HCEC 1CT (cell line): ENCODE results near the gene LCE5A.
"Not testable (repeated sequence)": the region's sequence is repeated elsewhere in the genome, so short reads cannot be mapped to it uniquely, and the experiment has no call there.

Source experiments
- DNase-seq: peaks from one replicate; pipeline ENCODE4 v3.0.0-alpha.2; 2017

LCE5A gene, protein sequence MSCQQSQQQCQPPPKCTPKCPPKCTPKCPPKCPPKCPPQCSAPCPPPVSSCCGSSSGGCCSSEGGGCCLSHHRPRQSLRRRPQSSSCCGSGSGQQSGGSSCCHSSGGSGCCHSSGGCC

DNA sequence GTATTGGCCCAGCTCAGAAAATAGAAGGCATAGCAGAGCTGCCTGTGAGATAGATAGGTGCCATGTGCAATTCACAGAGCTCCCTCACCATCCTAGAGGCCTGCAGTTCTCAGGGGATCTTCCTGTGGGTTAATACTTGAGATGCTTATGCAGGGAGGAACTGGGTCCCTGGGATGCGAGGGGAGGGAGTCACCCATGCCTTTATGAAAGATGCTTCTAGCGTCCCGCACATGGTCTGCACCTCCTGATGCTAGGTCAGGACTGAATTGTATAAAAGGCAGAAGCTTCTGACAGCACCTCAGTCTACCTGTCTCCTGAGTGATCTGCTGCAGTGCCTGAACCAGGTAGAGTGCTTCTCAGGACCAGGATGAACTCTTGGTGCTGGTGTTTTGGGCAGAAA, at the start of gene LCE5A:
Gene LCE5A (plus strand): TSS at position 301 of the 400 bp plus-strand sequence. CDS start 732 bp downstream, outside the sequence.
- no peak for DNase-seq

- DNase-seq = peak; percentile 67
These were observed 49.1 kb upstream of the LCE5A start for GRCh38 chr1:152461544-152461943.

DNA sequence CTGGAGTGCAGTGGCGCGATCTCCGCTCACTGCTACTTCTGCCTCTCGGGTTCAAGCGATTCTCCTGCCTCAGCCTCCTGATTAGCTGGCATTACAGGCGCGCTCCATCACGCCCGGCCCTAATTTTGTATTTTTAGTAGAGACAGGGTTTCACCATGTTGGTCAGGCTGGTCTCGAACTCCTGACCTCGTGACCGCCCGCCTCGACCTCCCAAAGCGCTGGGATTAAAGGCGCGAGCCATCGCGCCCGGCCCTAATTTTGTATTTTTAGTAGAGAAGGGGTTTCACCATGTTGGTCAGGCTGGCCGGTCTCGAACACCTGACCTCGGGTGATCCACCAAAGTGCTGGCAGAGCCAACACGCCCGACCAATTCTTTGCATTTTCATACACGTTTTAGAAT, 48.0 kb upstream of the LCE5A start:
- DNase-seq = no peak

DNA sequence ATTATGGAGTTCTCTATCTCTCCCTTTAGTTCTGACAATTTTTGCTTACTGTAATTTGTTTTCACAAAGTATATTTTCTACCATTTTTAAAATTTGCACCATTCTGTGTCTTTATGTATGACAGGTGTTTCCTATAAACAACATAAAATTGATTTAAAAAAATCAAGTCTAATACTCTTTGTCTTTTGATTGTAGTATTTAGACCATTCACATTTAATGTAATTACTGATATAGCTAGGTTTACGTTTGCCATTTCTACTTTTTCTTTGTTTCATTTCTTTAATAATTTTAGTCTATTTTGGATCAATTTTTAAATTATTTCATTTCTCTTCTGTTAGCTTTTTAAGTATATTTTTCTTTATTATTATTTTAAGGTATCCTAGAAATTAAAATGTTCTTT, 44.4 kb upstream of the LCE5A start:
- no peak for DNase-seq

DNA sequence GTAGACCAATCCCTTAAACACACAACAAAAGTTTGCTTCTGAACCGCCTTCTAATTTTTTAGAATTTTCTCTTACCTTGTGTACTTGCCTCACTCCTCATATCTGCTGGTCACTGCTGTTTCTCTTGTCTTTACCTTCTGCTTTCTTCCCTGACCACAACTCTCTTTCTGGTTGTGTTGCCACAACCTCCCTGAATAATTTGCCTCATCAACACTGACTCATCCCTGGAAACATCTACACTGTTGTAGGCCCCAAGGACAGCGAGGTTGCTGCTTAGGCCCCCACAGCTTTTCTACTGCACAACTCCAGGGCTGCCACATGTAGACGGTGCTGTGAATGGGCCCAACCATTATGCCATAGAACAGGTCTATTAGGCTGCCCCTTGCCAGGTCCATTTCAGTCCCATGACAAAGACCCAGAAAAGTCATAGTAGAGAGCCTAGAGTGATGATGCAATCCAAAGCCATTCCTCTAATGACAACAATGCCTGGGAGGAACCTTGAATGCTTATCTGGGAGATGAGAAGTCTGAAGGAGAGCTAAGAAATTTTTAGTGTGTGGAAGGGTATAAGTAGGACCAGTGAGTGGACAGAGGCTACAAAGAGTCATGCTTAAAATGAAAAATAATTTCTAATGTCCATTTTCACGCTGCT, 36.6 kb upstream of the LCE5A start:
- DNase-seq = no peak

DNA sequence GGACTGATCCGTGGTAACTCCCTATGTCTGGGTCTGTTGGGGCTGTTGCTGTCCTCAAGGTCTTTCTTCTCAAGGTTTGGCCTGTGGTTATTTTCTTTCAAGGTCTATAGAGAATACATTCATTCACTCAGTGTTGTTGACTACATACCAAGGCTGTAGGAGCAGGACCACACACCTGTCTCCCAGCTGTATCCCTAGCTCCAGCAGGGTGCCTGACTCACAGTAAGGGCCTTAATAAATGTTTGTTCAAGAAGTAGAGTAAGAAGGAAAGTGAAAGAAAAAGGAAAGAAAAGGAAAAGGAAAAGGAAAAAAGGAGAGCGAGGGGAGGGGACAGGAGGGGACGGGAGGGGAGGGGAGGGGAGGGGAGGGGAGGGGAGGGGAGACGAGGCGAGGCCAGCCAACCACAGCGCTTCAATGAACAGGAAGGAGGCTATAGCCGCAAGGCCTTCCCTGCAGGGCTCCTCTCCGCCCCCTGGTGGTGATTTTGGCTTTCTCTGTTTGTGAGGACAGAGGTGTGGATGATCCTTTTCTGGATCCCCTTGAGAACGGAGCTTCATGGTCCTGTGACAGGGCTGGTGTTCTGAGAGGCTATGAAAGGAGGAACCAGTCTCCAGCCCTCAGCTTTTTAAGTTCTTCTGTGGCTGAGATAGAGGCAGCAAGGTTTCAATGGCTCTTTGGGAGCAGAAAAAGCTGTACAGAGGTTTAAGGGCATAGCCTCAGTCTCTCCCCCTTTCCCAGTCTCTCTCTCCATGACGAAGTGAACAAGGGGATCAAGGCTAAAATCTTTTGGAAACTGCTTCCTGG, 30.6 kb upstream of the LCE5A start:
- DNase-seq = no peak

- DNase-seq = no peak
These were observed 28.5 kb upstream of the LCE5A start for GRCh38 chr1:152481869-152482664.

DNA sequence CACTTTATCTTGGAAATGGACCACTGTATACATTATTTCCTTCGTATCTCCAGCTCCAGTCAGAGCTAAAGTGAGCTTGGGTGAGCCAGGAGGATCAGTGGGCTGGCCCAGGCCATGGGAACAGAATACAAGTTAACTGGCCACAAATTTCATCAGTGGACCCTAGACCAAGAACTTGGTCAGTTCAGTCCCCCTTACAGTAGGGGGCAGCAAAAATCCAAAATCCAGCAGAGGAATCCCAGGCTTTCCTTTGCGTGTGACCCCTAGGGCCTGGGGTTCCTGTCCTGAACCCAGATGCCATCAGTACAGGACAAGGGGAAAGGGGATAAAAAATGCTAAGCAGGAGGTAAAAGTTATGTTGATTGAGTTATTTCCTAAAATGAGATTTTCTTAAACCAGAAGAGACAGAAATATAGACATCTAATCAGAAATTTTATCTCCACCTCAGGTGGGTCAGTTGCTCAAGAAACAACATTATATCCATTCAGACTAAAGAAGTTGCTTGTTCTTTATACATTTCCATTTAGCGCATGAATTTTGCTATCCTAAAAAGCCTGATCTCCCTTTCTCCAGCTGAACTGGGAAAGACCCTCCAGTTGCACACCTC, 24.1 kb upstream of the LCE5A start:
- DNase-seq = no peak

GRCh38 chr1:152487871-152488270, 22.7 kb upstream of the LCE5A start:
- DNase-seq = no peak

GRCh38 chr1:152491537-152491936, 19.1 kb upstream of the LCE5A start:
- DNase-seq = not testable (repeated sequence)

DNA sequence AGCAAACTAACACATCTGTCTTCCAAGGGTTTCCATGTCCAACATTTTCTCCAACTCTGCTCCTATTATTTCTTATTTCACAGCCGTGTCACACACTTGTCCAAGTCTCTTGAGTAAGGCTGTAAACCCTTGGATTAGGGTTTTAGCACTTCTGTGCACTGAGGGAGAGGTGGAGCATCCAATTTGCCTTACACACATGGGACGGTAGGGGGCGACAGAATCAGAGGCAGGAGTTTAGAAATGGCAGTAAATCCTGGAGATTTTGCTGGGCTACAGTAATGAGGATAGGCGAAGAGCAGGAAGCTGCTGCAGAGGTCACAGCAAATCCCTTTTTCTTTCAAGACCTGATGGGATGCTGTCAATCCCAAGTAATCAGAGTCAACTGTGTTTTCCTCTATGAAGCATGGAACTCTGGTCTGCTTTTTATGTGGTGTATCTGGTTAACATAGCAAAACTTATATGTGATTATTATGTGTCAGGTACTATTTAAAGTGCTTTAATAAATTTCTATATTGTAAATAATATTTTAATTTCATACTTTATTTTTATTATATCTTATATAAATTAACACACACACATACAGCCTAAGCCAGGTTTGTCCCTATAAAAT, 15.4 kb upstream of the LCE5A start:
- peak; percentile 32 for DNase-seq

GRCh38 chr1:152497273-152497672, 13.3 kb upstream of the LCE5A start:
- DNase-seq = peak; percentile 10

GRCh38 chr1:152501704-152502103, 8.9 kb upstream of the LCE5A start:
- DNase-seq = no peak

DNA sequence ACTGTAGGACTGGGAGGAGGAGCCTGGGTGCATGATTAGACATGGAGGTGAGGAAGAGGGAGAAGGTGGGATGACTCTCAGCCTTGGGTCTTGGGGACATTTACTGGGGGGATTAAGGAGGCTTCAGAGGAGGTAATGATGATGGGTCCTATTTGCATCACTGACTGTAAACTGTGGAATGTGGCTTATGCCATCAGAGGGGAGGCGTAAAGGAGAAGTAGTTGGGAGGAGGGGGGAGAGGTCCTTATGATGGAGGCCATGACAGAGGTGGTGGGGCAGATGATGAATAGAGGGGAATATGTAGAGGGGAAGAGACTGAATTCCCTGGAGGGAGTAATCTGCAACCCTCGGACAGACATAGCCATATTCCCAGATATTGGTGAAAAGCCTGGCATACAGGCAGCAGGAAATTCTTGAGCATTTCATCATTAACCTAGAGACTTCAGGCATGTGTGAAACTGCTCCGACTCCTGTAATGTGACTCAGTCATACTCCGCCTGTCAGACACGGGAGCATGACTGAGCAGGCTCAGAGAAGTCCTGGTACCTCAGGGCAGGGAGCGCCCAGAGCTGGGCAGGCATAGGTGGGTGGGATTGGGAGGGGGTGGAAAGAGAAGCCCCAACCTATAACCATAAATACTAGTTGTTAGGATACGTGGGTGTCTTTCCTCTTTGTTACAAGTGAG, 8.0 kb upstream of the LCE5A start:
- peak; percentile 39 for DNase-seq

- DNase-seq = no peak
These were observed 5.5 kb upstream of the LCE5A start for GRCh38 chr1:152505083-152505482.

DNA sequence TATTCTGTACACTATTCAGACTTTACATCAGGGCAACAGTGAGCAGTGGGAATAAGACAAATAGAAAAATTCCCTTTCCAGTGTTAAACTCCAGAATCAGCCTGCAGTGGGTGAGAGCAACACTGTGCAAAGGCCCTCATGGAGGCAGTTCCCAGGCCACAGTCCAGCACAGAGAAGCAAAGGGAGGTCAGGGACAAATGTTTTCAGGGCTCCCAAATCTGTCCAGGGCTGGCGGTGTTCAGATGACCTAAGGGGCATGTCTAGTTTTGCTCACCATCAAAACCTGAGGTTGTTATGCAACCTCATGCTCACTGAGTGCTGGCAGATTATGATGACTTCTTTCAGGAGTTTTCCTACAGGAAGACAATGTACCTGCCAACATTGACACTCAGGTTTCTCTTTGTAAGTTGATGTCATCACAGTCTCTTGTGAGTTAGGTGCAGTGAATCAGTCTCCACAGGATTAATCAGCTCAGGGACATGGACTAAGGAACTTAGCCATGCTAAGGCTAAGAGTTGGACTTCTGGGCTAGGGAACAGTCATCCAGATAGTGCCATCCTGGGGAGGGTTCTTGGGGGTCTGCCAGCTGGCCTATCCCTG, 3.6 kb upstream of the LCE5A start:
- DNase-seq = no peak

GRCh38 chr1:152511596-152511995, 993 bp downstream of the LCE5A start:
- DNase-seq = no peak

- no peak for DNase-seq
These were observed 2.5 kb downstream of the LCE5A start for GRCh38 chr1:152513081-152513480.

DNA sequence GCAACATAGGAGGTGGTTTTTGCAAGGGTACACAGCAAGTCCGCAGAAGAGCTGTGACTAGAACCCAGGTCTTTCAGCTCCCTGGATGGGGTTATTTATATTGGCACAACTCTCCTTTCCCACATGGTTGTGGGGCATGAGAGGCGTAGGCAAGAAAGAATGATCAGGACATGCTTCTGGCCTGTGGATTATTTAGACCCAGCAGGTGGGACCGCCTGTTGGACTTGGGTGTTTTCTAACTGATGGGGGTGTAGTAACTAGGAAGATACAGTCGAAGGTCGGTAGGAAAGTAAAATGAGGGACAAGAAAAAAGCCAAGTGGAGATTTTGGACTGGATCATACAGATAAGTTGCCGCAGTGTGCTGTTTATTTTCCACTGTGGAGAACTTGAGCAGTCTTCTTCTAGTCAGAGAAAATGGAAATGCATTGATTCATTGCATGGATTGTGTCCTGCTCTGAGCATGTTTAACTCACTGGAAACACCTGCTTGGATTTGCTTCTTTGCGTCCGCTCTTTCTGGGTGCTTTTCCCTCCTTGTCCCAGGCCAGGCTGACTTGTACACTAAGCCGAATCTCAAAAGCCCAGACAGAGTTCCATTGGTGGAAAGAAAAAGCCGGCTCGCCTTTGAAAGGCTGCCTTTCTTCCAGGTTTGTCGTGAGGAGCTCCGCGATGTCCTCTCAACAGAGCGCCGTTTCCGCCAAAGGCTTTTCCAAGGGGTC, 4.3 kb downstream of the LCE5A start:
- DNase-seq = no peak

GRCh38 chr1:152515434-152515783, 4.8 kb downstream of the LCE5A start:
- DNase-seq = no peak

DNA sequence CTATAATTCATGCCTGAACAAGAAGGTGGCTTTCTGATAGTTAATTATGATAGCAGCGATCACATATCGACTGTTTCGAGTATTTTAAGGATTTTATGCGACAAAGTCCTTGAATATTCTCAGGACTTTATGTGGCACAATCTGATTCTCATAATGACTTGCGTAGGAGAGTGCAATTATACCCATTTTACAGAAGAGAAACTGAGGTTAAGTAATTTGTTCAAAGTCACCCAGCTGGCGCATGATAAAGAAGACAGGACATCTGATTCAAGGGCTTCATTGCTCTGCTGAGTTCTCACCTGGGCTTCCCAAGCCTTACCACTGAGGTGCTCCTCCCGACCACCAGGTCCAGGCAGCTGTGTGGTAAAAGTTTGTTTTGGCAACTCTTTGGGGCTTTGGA, 5.5 kb downstream of the LCE5A start:
- no peak for DNase-seq
